ENCODE data around the gene SMAP2.

The SMAP2 gene

GRCh38 chr1:40397258-40397657, 23.7 kb downstream of the SMAP2 start:
- TF ChIP-seq RAD21 (IDR thresholded peaks at IDR 0.05; ENCODE audit: low read depth) (no peak), CREB1 (IDR thresholded peaks at IDR 0.05; ENCODE audit: low read depth) (no peak), REST (IDR thresholded peaks at IDR 0.05; ENCODE audit: low read depth) (no peak), MAX (IDR thresholded peaks at IDR 0.05) (no peak), USF1 (IDR thresholded peaks at IDR 0.05) (no peak), TAF1 (IDR thresholded peaks at IDR 0.05; ENCODE audit: low read depth) (no peak), TEAD4 (IDR thresholded peaks at IDR 0.05) (no peak), EP300 (IDR thresholded peaks at IDR 0.05; ENCODE audit: borderline replicate concordance) (no peak), ZBTB7A (IDR thresholded peaks at IDR 0.05; ENCODE audit: low read depth) (no peak), CEBPB (IDR thresholded peaks at IDR 0.05) (no peak), NFIC (IDR thresholded peaks at IDR 0.05) (no peak), EGR1 (IDR thresholded peaks at IDR 0.05) (no peak), TCF12 (IDR thresholded peaks at IDR 0.05; ENCODE audit: low read depth) (no peak), FOXM1 (IDR thresholded peaks at IDR 0.05; ENCODE audit: borderline replicate concordance, low read depth) (no peak), YY1 (IDR thresholded peaks at IDR 0.05; ENCODE audit: low read depth) (no peak)

- TF ChIP-seq EGR1 (IDR thresholded peaks at IDR 0.05) = no peak
- TF ChIP-seq ZBTB7A (IDR thresholded peaks at IDR 0.05; ENCODE audit: low read depth) = no peak
- no peak for TF ChIP-seq TCF12 (IDR thresholded peaks at IDR 0.05; ENCODE audit: low read depth)
- TF ChIP-seq MAX (IDR thresholded peaks at IDR 0.05) = no peak
- TF ChIP-seq FOXM1 (IDR thresholded peaks at IDR 0.05; ENCODE audit: borderline replicate concordance, low read depth) = no peak
These were observed 26.6 kb downstream of the SMAP2 start for GRCh38 chr1:40399984-40400704.

- TF ChIP-seq YY1 (IDR thresholded peaks at IDR 0.05; ENCODE audit: low read depth) (no peak), NFIC (IDR thresholded peaks at IDR 0.05) (no peak), CREB1 (IDR thresholded peaks at IDR 0.05; ENCODE audit: low read depth) (no peak)
These were observed 28.1 kb downstream of the SMAP2 start for GRCh38 chr1:40401473-40402201.

- no peak for TF ChIP-seq EP300 (IDR thresholded peaks at IDR 0.05; ENCODE audit: borderline replicate concordance)
- TF ChIP-seq RAD21 (IDR thresholded peaks at IDR 0.05; ENCODE audit: low read depth) = peak; percentile 78
- TF ChIP-seq TCF12 (IDR thresholded peaks at IDR 0.05; ENCODE audit: low read depth) = no peak
- no peak for TF ChIP-seq REST (IDR thresholded peaks at IDR 0.05; ENCODE audit: low read depth)
- no peak for TF ChIP-seq CREB1 (IDR thresholded peaks at IDR 0.05; ENCODE audit: low read depth)
- no peak for TF ChIP-seq ZBTB7A (IDR thresholded peaks at IDR 0.05; ENCODE audit: low read depth)
- TF ChIP-seq TAF1 (IDR thresholded peaks at IDR 0.05; ENCODE audit: low read depth) = no peak
- no peak for TF ChIP-seq USF1 (IDR thresholded peaks at IDR 0.05)
- TF ChIP-seq YY1 (IDR thresholded peaks at IDR 0.05; ENCODE audit: low read depth) = no peak
These were observed 31.3 kb downstream of the SMAP2 start for GRCh38 chr1:40404670-40405462.

- TF ChIP-seq EP300 (IDR thresholded peaks at IDR 0.05; ENCODE audit: borderline replicate concordance) (no peak), MAX (IDR thresholded peaks at IDR 0.05) (no peak), YY1 (IDR thresholded peaks at IDR 0.05; ENCODE audit: low read depth) (no peak), TAF1 (IDR thresholded peaks at IDR 0.05; ENCODE audit: low read depth) (no peak), FOXM1 (IDR thresholded peaks at IDR 0.05; ENCODE audit: borderline replicate concordance, low read depth) (no peak), USF1 (IDR thresholded peaks at IDR 0.05) (no peak), RAD21 (IDR thresholded peaks at IDR 0.05; ENCODE audit: low read depth) (no peak), ZBTB7A (IDR thresholded peaks at IDR 0.05; ENCODE audit: low read depth) (no peak), REST (IDR thresholded peaks at IDR 0.05; ENCODE audit: low read depth) (no peak), TCF12 (IDR thresholded peaks at IDR 0.05; ENCODE audit: low read depth) (no peak), EGR1 (IDR thresholded peaks at IDR 0.05) (no peak), NFIC (IDR thresholded peaks at IDR 0.05) (no peak), CREB1 (IDR thresholded peaks at IDR 0.05; ENCODE audit: low read depth) (no peak), CEBPB (IDR thresholded peaks at IDR 0.05) (no peak)
These were observed 32.3 kb downstream of the SMAP2 start for GRCh38 chr1:40405812-40406211.

All from Ishikawa (cell line).